GM12872 (cell line): ENCODE data around the gene SPATA13.

ENCODE experiments used
- TF ChIP-seq, protein P1 (sequence below): IDR thresholded peaks from 3 replicates; pipeline ENCODE4 v1.5.1; 2011; ENCODE audit warnings: low read depth, mild to moderate bottlenecking, low read length, moderate library complexity; ENCODE audit not compliant: insufficient read depth

SPATA13 gene

GRCh38 chr13:24192057-24192810, 31.7 kb downstream of the SPATA13 start:
- TF ChIP-seq, protein P1, sequence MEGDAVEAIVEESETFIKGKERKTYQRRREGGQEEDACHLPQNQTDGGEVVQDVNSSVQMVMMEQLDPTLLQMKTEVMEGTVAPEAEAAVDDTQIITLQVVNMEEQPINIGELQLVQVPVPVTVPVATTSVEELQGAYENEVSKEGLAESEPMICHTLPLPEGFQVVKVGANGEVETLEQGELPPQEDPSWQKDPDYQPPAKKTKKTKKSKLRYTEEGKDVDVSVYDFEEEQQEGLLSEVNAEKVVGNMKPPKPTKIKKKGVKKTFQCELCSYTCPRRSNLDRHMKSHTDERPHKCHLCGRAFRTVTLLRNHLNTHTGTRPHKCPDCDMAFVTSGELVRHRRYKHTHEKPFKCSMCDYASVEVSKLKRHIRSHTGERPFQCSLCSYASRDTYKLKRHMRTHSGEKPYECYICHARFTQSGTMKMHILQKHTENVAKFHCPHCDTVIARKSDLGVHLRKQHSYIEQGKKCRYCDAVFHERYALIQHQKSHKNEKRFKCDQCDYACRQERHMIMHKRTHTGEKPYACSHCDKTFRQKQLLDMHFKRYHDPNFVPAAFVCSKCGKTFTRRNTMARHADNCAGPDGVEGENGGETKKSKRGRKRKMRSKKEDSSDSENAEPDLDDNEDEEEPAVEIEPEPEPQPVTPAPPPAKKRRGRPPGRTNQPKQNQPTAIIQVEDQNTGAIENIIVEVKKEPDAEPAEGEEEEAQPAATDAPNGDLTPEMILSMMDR = no peak

DNA sequence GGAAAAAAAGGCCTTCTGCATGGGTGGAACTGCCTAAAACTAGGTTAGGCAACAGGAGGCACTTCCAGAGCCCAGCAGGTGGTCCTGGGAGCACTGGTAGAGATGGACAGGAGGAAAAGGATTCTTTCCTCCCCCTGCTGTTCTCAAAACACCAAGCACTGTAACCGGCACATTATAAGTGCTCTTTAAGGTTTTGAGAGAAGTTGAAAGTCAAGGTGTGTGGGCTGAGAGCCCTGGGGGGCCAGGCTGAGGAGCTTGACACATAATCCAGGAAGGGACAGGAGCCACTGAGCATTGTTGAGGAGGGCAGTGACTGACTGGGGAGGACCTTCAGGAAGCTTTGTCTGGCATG, 32.3 kb downstream of the SPATA13 start:
- TF ChIP-seq, protein P1 = no peak

DNA sequence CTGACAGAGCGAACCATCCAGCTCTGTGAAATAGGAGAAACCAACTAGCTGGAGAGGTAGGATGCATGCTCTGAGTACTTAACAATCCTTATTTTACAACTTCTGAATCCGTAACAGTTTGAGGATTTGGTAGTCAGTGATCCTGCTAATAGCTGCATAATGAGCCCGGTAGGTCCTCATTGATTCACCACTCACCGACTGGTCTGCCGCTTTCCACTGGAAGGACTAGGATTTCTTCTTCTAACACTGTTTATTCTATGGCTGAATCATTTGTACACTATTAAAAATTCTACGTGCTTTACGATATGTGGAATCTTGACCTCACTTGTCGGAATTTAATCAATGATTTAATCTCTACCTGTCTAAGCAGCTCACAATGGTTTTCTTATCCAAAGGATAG, 33.9 kb downstream of the SPATA13 start:
- TF ChIP-seq, protein P1 = no peak

DNA sequence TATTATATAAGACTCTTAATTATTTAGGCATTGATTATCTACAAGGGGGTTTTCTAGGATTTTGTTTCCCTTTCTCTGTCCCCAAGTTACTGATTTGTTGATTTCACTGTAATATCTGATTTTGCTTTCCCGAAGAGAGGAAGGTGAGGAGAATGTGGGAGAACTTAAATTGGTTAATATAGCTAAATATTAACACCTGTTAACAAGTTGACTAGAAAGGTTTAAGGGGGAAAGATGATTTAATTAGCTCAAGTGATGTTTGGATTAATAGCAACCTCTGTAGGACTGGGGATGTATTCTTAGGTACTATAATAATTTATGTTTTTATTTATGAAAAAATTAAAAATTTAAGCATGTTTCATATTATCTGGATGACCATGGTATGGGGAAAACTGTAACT, 35.1 kb downstream of the SPATA13 start:
- TF ChIP-seq, protein P1 = no peak

- TF ChIP-seq, protein P1 = no peak
Observed at GRCh38 chr13:24196593-24197197, 36.2 kb downstream of the SPATA13 start.

- TF ChIP-seq, protein P1 = no peak
Observed at GRCh38 chr13:24199016-24199415, 38.5 kb downstream of the SPATA13 start.

- TF ChIP-seq, protein P1 = no peak
Observed at GRCh38 chr13:24202215-24202614, 41.7 kb downstream of the SPATA13 start.
